SK-N-SH (cell line): ENCODE results near the gene ITLN1. TPM values are rescaled to one million over a fixed set of nuclear protein-coding genes. Genes with fewer than 3 reads are reported as not detected.

Experiments used
- CTCF ChIA-PET: fragments of 300-600, 350-600 bp; formaldehyde crosslinking; extraction: SDS; loops from one replicate; lab custom pipeline; 2021; lab: Yijun Ruan, JAX
- POLR2A ChIA-PET: fragments of 350-600 bp; sonication (Branson Sonifier 250); formaldehyde crosslinking; extraction: SDS; loops from one replicate; lab custom pipeline; 2020; ENCODE audit warnings: antibody characterized with exemption, inconsistent platforms; lab: Yijun Ruan, JAX
- DNase-seq: peaks from one replicate; pipeline ENCODE4 v3.0.0; 2012
- H2AFZ ChIP-seq: fragments of 200-600 bp; sonication (generic); 2 replicates; pipeline ENCODE4 v1.8.1; 2016; ENCODE audit warnings: antibody characterized with exemption, mild to moderate bottlenecking, low read depth
- H3F3A ChIP-seq: fragments of 200-600 bp; sonication (generic); replicated peaks from 2 replicates; pipeline ENCODE3; 2016; ENCODE audit warnings: antibody characterized with exemption, mild to moderate bottlenecking; ENCODE audit not compliant: insufficient read depth
- H3K27ac ChIP-seq, 2 experiments: fragments of 200-500 bp in 1 of 2; fragments of 200-600 bp in 1 of 2; sonication (Bioruptor generic) in 1 of 2; sonication (generic), shearing (Covaris generic) in 1 of 2; 2 replicates each; pipeline versions ENCODE4 v1.5.1 to v1.6.1; 2014 to 2016; ENCODE audit warnings: low read depth in 2 of 2, inconsistent platforms in 1 of 2, low read length in 1 of 2, mild to moderate bottlenecking in 1 of 2, mixed read lengths in 1 of 2
- H3K27me3 ChIP-seq: fragments of 200-600 bp; sonication (generic), shearing (Covaris generic); 2 replicates; pipeline ENCODE4 v1.6.1; 2016; ENCODE audit warnings: mixed run types; ENCODE audit not compliant: insufficient read depth
- H3K36me3 ChIP-seq, 2 experiments: fragments of 200-500 bp in 1 of 2; fragments of 200-600 bp in 1 of 2; sonication (Bioruptor generic) in 1 of 2; sonication (generic) in 1 of 2; replicated peaks in 1 of 2; 2 replicates each; pipeline versions ENCODE3 to v1.5.1; 2014 to 2016; ENCODE audit warnings: low read length in 1 of 2, mild to moderate bottlenecking in 1 of 2; ENCODE audit not compliant: insufficient read depth in 2 of 2, control insufficient read depth in 1 of 2
- H3K4me1 ChIP-seq, 2 experiments: fragments of 200-500 bp in 1 of 2; fragments of 200-600 bp in 1 of 2; sonication (Bioruptor generic) in 1 of 2; sonication (generic), shearing (Covaris generic) in 1 of 2; 2 replicates each; pipeline versions ENCODE4 v1.5.1 to v1.6.1; 2014 to 2016; ENCODE audit warnings: low read depth in 1 of 2, low read length in 1 of 2, mixed run types in 1 of 2; ENCODE audit not compliant: insufficient read depth in 2 of 2, control insufficient read depth in 1 of 2
- H3K4me2 ChIP-seq: fragments of 200-600 bp; sonication (generic), shearing (Covaris generic); 2 replicates; pipeline ENCODE4 v1.6.1; 2017; ENCODE audit warnings: mixed run types
- H3K4me3 ChIP-seq, 2 experiments: fragments of 200-500 bp in 1 of 2; fragments of 200-600 bp in 1 of 2; sonication (Bioruptor generic) in 1 of 2; sonication (generic), shearing (Covaris generic) in 1 of 2; 2 replicates each; pipeline versions ENCODE4 v1.5.1 to v1.8.1; 2014 to 2016; ENCODE audit warnings: low read depth in 2 of 2, inconsistent platforms in 1 of 2, low read length in 1 of 2, mild to moderate bottlenecking in 1 of 2, mixed read lengths in 1 of 2, moderate library complexity in 1 of 2
- H3K79me2 ChIP-seq: fragments of 200-600 bp; sonication (generic); 2 replicates; pipeline ENCODE4 v1.8.1; 2017; ENCODE audit warnings: mild to moderate bottlenecking; ENCODE audit not compliant: insufficient read depth
- H3K9ac ChIP-seq: fragments of 200-600 bp; sonication (generic); 2 replicates; pipeline ENCODE4 v1.6.1; 2017; ENCODE audit warnings: mixed run types
- H3K9me2 ChIP-seq: fragments of 200-600 bp; sonication (generic); 2 replicates; pipeline ENCODE4 v1.6.1; 2017; ENCODE audit warnings: mixed run types
- H3K9me3 ChIP-seq: fragments of 200-600 bp; sonication (generic); 2 replicates; pipeline ENCODE4 v1.6.1; 2017; ENCODE audit warnings: mixed run types, mild to moderate bottlenecking, moderate library complexity
- H4K20me1 ChIP-seq: fragments of 200-600 bp; sonication (generic); 2 replicates; pipeline ENCODE4 v1.6.1; 2017; ENCODE audit warnings: mild to moderate bottlenecking, mixed run types; ENCODE audit not compliant: insufficient read depth
- EP300 ChIP-seq, 2 experiments: IDR thresholded peaks; 2 replicates each; pipeline versions ENCODE4 v1.4.0 to v1.6.1; 2012; ENCODE audit warnings: borderline replicate concordance in 1 of 2, low read depth in 1 of 2, low read length in 1 of 2
- EZH2phosphoT487 ChIP-seq: fragments of 200-600 bp; sonication (generic); IDR thresholded peaks from 2 replicates; pipeline ENCODE4 v1.6.1; 2017; ENCODE audit warnings: low read depth, mixed run types, mild to moderate bottlenecking, antibody characterized with exemption, moderate library complexity, borderline replicate concordance
- FOXJ3 ChIP-seq: sonication (generic); formaldehyde crosslinking; IDR thresholded peaks from 2 replicates; pipeline ENCODE4 v1.5.1; 2020; ENCODE audit warnings: mild to moderate bottlenecking, missing genetic modification reagents
- FOXM1 ChIP-seq: IDR thresholded peaks from 2 replicates; pipeline ENCODE4 v1.4.0; 2012; ENCODE audit warnings: low read depth, mild to moderate bottlenecking
- GABPA ChIP-seq: IDR thresholded peaks from 2 replicates; pipeline ENCODE4 v1.4.0; 2012; ENCODE audit warnings: low read depth, mild to moderate bottlenecking
- NFIC ChIP-seq: IDR thresholded peaks from 2 replicates; pipeline ENCODE4 v1.4.0; 2012; ENCODE audit warnings: borderline replicate concordance
- POLR2AphosphoS5 ChIP-seq: IDR thresholded peaks from 2 replicates; pipeline ENCODE4 v1.6.1; 2012; ENCODE audit warnings: low read depth, low read length
- RXRA ChIP-seq: IDR thresholded peaks from 2 replicates; pipeline ENCODE4 v1.4.0; 2012; ENCODE audit warnings: low read depth, mild to moderate bottlenecking, borderline replicate concordance
- SIN3A ChIP-seq: IDR thresholded peaks from 2 replicates; pipeline ENCODE4 v1.6.1; 2012; ENCODE audit warnings: low read depth, mild to moderate bottlenecking, low read length, moderate library complexity, borderline replicate concordance
- TAF1 ChIP-seq: IDR thresholded peaks from 2 replicates; pipeline ENCODE4 v1.6.1; 2012; ENCODE audit warnings: low read depth, mild to moderate bottlenecking, low read length, moderate library complexity, borderline replicate concordance
- USF1 ChIP-seq: IDR thresholded peaks from 2 replicates; pipeline ENCODE4 v1.4.0; 2012; ENCODE audit warnings: low read depth, borderline replicate concordance
- WGBS: methylation state at CpG from one replicate; pipeline ENCODE4 v1.1.6; 2017; ENCODE audit warnings: low lambda C conversion rate; 5-methylcytosine and 5-hydroxymethylcytosine counted together
- polyA plus RNA-seq, 3 experiments: library from polyadenylated mRNA; depleted of rRNA; stranded (reverse); fragments of >200 nt; gene quantifications; 2 replicates each; pipeline ENCODE4 v1.2.3, GENCODE V29; 2012
- TF ChIP-seq, protein P1 (sequence below): fragments of 150-350 bp; IDR thresholded peaks from 2 replicates; pipeline ENCODE4 v1.6.1; 2016; ENCODE audit warnings: mild to moderate bottlenecking, low read depth, low read length
- TF ChIP-seq, protein P2 (sequence below): IDR thresholded peaks from 2 replicates; pipeline ENCODE4 v1.4.0; 2012; ENCODE audit warnings: low read depth, borderline replicate concordance
- TF ChIP-seq, protein P3 (sequence below): fragments of 150-350 bp; IDR thresholded peaks from 2 replicates; pipeline ENCODE4 v1.6.1; 2017; ENCODE audit warnings: antibody characterized with exemption, low read length, low read depth, borderline replicate concordance
- TF ChIP-seq, protein P4 (sequence below): fragments of 200-600 bp; sonication (generic); IDR thresholded peaks from 2 replicates; pipeline ENCODE4 v1.6.1; 2017; ENCODE audit warnings: antibody characterized with exemption, mild to moderate bottlenecking, moderate library complexity

The ITLN1 gene
- polyA plus RNA-seq, 1 of the 3 experiments (the other 2 are of a cell fraction) = not detected

- TF ChIP-seq, protein P1, sequence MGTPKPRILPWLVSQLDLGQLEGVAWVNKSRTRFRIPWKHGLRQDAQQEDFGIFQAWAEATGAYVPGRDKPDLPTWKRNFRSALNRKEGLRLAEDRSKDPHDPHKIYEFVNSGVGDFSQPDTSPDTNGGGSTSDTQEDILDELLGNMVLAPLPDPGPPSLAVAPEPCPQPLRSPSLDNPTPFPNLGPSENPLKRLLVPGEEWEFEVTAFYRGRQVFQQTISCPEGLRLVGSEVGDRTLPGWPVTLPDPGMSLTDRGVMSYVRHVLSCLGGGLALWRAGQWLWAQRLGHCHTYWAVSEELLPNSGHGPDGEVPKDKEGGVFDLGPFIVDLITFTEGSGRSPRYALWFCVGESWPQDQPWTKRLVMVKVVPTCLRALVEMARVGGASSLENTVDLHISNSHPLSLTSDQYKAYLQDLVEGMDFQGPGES = no peak
- TF ChIP-seq NFIC (no peak), GABPA (no peak)
Observed at GRCh38 chr1:160853754-160854153, 31.2 kb downstream of the ITLN1 start (continued).

DNA sequence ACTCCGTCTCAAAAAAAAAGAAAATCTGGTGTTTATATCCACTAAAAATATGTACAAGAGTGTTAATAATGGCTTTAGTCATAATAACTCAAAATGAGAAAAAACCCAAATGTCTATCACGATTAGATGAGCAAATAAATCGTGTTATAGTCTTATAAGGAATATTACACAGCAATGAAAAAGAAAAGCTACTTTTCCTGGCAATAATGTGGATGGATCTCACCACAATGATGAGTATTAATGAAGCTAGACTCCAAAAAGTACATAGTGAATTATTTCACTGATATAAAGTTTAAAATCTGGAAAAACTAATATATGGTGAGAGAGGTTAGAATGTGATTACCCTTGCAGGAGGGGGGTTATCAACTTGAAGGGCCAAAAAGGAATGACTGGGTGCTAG lies 32.0 kb downstream of the ITLN1 start:
- Histone ChIP-seq H3K9ac (no peak overlapping the region), H3F3A (no peaks in the 10 kb centered on the region), H3K36me3 (no peaks in the 10 kb centered on the region), H3K27me3 (peaks cover 7% of the 10 kb centered on the region; the same call in 1 of the 2 replicates), H3K9me3 (no peaks in the 10 kb centered on the region), H2AFZ (no peak overlapping the region), H3K9me2 (no peaks in the 10 kb centered on the region), H3K27ac (no peak overlapping the region), H4K20me1 (no peaks in the 10 kb centered on the region), H3K4me3 (no peak overlapping the region), H3K4me1 (no peaks in the 10 kb centered on the region), H3K4me2 (no peak overlapping the region), H3K79me2 (no peaks in the 10 kb centered on the region)
- WGBS = 30% methylated on average over 3 of the region's 3 CpGs
- TF ChIP-seq RXRA (no peak), EZH2phosphoT487 (no peak), TAF1 (no peak), SIN3A (no peak)
- DNase-seq = no peak
- POLR2A ChIA-PET = no interaction called here
- CTCF ChIA-PET = interaction anchor here (0.9 kb wide), 1 partner anchor 8 kb away, joined by 4 read pairs; no protein-coding TSS in a partner anchor

GRCh38 chr1:160850993-160851392 lies 34.0 kb downstream of the ITLN1 start:
- no peak for DNase-seq
- Histone ChIP-seq H3K9me3 (no peaks in the 10 kb centered on the region; the same call in 1 of the 2 replicates), H2AFZ (no peak overlapping the region), H3K79me2 (no peaks in the 10 kb centered on the region), H3K4me3 (no peak overlapping the region), H4K20me1 (no peaks in the 10 kb centered on the region), H3K4me1 (no peaks in the 10 kb centered on the region), H3K36me3 (no peaks in the 10 kb centered on the region), H3K27me3 (peaks cover 14% of the 10 kb centered on the region; the same call in 1 of the 2 replicates), H3F3A (no peaks in the 10 kb centered on the region), H3K4me2 (no peak overlapping the region), H3K9ac (no peak overlapping the region), H3K27ac (no peak overlapping the region), H3K9me2 (no peaks in the 10 kb centered on the region)
- TF ChIP-seq USF1 (no peak), POLR2AphosphoS5 (no peak), GABPA (no peak), EZH2phosphoT487 (no peak), FOXJ3 (CRISPR knock-in tag) (no peak), RXRA (no peak), EP300 (IDR thresholded peaks at IDR 0.05; ENCODE audit: borderline replicate concordance in 1 of 2, low read depth in 1 of 2, low read length in 1 of 2) (no peak), FOXM1 (no peak)
- TF ChIP-seq, protein P2, sequence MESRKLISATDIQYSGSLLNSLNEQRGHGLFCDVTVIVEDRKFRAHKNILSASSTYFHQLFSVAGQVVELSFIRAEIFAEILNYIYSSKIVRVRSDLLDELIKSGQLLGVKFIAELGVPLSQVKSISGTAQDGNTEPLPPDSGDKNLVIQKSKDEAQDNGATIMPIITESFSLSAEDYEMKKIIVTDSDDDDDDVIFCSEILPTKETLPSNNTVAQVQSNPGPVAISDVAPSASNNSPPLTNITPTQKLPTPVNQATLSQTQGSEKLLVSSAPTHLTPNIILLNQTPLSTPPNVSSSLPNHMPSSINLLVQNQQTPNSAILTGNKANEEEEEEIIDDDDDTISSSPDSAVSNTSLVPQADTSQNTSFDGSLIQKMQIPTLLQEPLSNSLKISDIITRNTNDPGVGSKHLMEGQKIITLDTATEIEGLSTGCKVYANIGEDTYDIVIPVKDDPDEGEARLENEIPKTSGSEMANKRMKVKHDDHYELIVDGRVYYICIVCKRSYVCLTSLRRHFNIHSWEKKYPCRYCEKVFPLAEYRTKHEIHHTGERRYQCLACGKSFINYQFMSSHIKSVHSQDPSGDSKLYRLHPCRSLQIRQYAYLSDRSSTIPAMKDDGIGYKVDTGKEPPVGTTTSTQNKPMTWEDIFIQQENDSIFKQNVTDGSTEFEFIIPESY = no peak
- TF ChIP-seq, protein P3, sequence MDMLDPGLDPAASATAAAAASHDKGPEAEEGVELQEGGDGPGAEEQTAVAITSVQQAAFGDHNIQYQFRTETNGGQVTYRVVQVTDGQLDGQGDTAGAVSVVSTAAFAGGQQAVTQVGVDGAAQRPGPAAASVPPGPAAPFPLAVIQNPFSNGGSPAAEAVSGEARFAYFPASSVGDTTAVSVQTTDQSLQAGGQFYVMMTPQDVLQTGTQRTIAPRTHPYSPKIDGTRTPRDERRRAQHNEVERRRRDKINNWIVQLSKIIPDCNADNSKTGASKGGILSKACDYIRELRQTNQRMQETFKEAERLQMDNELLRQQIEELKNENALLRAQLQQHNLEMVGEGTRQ = no peak
- TF ChIP-seq, protein P4, sequence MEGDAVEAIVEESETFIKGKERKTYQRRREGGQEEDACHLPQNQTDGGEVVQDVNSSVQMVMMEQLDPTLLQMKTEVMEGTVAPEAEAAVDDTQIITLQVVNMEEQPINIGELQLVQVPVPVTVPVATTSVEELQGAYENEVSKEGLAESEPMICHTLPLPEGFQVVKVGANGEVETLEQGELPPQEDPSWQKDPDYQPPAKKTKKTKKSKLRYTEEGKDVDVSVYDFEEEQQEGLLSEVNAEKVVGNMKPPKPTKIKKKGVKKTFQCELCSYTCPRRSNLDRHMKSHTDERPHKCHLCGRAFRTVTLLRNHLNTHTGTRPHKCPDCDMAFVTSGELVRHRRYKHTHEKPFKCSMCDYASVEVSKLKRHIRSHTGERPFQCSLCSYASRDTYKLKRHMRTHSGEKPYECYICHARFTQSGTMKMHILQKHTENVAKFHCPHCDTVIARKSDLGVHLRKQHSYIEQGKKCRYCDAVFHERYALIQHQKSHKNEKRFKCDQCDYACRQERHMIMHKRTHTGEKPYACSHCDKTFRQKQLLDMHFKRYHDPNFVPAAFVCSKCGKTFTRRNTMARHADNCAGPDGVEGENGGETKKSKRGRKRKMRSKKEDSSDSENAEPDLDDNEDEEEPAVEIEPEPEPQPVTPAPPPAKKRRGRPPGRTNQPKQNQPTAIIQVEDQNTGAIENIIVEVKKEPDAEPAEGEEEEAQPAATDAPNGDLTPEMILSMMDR = no peak
- POLR2A ChIA-PET = no interaction called here
- CTCF ChIA-PET = interaction anchor here (1.6 kb wide), 1 partner anchor 139 kb away, joined by 5 read pairs; no protein-coding TSS in a partner anchor
- 11% methylated on average over 8 of the region's 8 CpGs for WGBS
